Measurements from ENCODE around the gene TMED10. TPM values are rescaled to one million over a fixed set of nuclear protein-coding genes. Genes with fewer than 3 reads are reported as not detected.
"Not testable (repeated sequence)": the region's sequence is repeated elsewhere in the genome, so short reads cannot be mapped to it uniquely, and the experiment has no call there.

TMED10 gene
- total and polyA plus RNA-seq, 5 experiments from 2014 or later = 130 to 318 (median 219) TPM

DNA sequence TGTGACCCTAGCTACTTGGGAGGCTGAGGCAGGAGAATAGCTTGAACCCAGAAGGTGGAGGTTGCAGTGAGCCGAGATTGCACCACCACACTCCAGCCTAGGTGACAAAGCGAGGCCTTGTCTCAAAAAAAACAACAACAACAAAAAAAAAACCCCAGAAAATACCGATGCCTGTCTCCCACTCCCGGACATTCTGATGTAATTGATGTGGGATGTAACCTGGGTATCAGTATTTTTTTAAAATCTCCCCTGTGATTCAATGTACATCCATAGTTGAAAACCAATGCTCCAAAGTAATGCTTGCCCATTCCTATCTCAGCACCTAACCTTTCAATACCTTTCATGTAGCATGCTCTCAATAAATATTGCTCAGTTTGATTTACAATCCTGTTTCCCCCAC lies 11.7 kb upstream of the TMED10 start:
- Mint-ChIP-seq H3K9me3 (no peaks in the 10 kb centered on the region), H3K27me3 (peaks cover 0 to 3% (median 0%) of the 10 kb centered on the region in 5 donors), H3K4me1 (peaks cover 0 to 17% (median under 1%) of the 10 kb centered on the region in 4 donors), H3K36me3 (no peaks in the 10 kb centered on the region), H3K4me3 (no peak overlapping the region), H3K27ac (peak overlapping the region in 1 of 10 donors; percentile 72)
- POLR2A ChIA-PET = no interaction called here
- ATAC-seq (no peak), DNase-seq (no peak)

DNA sequence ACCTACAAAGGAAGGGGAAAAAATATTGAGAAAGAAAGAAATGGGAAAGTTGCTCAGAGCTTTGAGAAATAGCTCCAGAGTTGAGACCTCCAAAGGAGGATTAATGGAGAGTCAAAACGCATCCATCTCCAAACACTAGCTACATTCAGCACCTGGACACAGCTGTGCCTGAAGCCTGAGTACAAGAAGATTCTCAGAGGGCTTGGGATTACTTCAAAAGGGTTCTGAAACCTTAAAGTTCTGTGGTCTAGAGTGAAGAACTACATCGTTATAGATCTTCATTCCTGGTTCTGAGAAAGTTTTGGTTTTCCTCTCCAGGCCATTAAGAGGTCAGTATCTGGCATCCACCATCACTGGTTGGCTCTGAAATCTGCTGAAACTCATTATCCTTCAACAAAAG lies 10.5 kb upstream of the TMED10 start:
- H3K36me3 Mint-ChIP-seq = no peaks in the 10 kb centered on the region
- POLR2A ChIA-PET = no interaction called here

DNA sequence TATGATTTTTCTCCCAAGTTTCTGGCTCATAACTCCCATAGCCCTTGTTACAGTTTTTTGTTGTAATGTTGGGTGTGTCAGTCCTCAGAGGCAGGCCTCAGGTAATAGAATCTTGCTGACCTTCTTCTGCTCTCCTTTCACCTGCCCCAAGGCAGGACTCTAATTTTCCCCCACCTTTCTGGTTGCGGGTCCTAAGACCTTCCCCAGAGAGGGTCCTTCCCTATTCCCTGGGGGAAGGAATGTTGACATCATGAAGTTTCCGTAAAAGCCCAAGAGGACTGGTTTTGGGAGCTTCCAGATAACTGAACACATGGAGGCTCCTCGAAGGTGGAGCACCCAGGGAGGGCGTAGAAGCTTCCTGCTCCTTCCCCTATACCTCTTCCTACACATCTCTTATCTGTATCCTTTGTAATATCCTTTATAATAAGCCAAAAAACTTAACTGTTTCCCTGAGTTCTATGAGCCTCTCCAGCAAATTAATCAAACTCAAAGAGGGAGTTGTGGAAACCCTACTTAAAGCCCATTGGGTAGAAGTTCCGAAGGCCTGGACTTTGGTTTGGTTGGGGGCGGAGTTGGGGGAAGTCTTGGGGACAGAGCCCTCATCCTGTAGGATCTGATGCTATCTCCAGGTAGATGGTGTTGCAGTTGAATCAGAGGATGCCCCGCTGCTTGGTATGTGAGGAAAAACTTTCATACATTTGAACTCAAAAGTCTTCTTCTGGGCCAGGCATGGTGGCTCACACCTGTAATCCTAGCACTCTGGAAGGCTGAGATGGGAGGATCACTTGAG lies 9.0 kb upstream of the TMED10 start:
- peaks cover 0 to 20% (median 3%) of the 10 kb centered on the region in 4 donors for H3K4me1 Mint-ChIP-seq
- DNase-seq (no peak), ATAC-seq (no peak)
- POLR2A ChIA-PET = interaction anchor here (0.7 to 1.1 kb wide), 2 partner anchors 43 to 45 kb away, joined by 3 to 4 read pairs; no protein-coding TSS in a partner anchor
- no peaks in the 10 kb centered on the region for H3K9me3 Mint-ChIP-seq
- peaks cover 0 to 3% (median 0%) of the 10 kb centered on the region in 5 donors for H3K27me3 Mint-ChIP-seq
- no peaks in the 10 kb centered on the region for H3K36me3 Mint-ChIP-seq
- H3K27ac Mint-ChIP-seq = no peak overlapping the region
- H3K4me3 Mint-ChIP-seq = no peak overlapping the region

More for the DNA sequence above, 10.5 kb upstream of the TMED10 start:
- peaks cover 0 to 3% (median 0%) of the 10 kb centered on the region in 5 donors for H3K27me3 Mint-ChIP-seq
- H3K27ac Mint-ChIP-seq = peak overlapping the region in 2 of 10 donors; percentile 28 to 53
- no peak for ATAC-seq
- no peaks in the 10 kb centered on the region for H3K9me3 Mint-ChIP-seq
- no peak overlapping the region for H3K4me3 Mint-ChIP-seq
- DNase-seq = no peak
- H3K4me1 Mint-ChIP-seq = peaks cover 0 to 20% (median 3%) of the 10 kb centered on the region in 4 donors

DNA sequence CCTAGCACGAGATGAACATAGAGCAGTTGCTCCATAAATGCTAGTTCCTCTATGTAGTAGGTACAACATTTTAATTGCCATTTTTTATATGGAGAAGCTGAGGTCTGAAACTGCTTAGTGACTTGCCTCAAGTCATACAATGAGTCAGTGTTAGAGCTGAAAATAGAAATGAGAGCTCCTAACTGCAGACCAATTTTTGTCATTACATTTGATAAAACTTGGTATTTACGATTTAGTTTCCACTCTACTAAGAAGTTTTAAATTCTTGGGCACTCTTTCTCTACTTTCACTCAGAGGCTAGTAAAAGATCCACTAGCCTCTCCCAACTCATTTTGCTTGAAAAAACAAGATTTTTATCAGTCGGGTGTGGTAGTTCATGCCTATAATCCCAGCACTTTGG lies 8.1 kb upstream of the TMED10 start:
- no peak for DNase-seq
- Mint-ChIP-seq H3K9me3 (no peaks in the 10 kb centered on the region), H3K36me3 (no peaks in the 10 kb centered on the region), H3K4me1 (peaks cover 0 to 20% (median 3%) of the 10 kb centered on the region in 4 donors), H3K27me3 (peaks cover 0 to 3% (median 0%) of the 10 kb centered on the region in 5 donors), H3K27ac (no peak overlapping the region), H3K4me3 (no peak overlapping the region)
- ATAC-seq = no peak
- POLR2A ChIA-PET = no interaction called here

DNA sequence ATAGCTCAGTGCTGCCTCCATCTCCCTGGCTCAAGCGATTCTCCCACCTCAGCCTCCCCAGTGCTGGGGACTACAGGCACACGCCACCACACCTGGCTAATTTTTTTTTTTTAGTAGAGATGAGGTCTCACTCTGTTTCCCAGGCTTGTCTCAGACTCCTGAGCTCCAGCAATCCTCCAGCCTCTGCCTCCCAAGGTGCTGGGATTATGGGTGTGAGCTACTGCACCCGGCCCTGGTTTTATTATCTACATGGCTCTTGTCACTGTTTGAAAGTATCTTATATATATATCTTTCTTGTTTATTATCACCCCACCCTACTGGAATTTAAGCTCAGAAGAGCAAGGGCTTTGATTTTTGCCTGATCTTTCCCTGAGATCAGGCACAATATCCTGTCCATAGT lies 7.6 kb upstream of the TMED10 start:
- H3K9me3 Mint-ChIP-seq = no peaks in the 10 kb centered on the region
- peaks cover 0 to 3% (median 0%) of the 10 kb centered on the region in 5 donors for H3K27me3 Mint-ChIP-seq
- H3K27ac Mint-ChIP-seq = no peak overlapping the region
- POLR2A ChIA-PET = no interaction called here
- no peak for DNase-seq
- H3K4me3 Mint-ChIP-seq = no peak overlapping the region
- no peaks in the 10 kb centered on the region for H3K36me3 Mint-ChIP-seq
- H3K4me1 Mint-ChIP-seq = peaks cover 0 to 17% (median 3%) of the 10 kb centered on the region in 4 donors
- ATAC-seq = no peak

DNA sequence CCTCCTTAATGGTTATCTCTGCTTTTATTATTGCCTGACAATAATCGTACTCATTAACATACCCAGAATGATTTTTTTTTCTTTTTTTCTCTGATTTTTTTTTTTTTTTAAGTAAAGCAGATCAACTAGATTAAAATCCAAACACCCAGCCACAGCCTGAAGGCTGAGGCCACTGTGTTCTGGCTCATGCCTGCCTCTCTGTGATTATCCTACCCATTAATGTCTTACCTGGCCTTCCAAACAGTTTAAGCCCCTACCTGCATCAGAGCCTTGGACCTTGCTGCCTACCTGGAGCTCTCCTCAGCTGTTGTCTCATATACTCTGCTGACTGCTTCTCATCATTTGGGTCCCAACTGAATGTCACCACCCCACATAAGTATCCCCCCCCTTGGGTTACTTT lies 6.8 kb upstream of the TMED10 start:
- no peak overlapping the region for H3K27ac Mint-ChIP-seq
- H3K4me1 Mint-ChIP-seq = peaks cover 0 to 9% (median 3%) of the 10 kb centered on the region in 4 donors
- H3K27me3 Mint-ChIP-seq = peaks cover 0 to under 1% (median 0%) of the 10 kb centered on the region in 5 donors
- no peak for ATAC-seq
- H3K9me3 Mint-ChIP-seq = no peaks in the 10 kb centered on the region
- no peak for DNase-seq
- H3K36me3 Mint-ChIP-seq = no peaks in the 10 kb centered on the region
- POLR2A ChIA-PET = no interaction called here
- no peak overlapping the region for H3K4me3 Mint-ChIP-seq

DNA sequence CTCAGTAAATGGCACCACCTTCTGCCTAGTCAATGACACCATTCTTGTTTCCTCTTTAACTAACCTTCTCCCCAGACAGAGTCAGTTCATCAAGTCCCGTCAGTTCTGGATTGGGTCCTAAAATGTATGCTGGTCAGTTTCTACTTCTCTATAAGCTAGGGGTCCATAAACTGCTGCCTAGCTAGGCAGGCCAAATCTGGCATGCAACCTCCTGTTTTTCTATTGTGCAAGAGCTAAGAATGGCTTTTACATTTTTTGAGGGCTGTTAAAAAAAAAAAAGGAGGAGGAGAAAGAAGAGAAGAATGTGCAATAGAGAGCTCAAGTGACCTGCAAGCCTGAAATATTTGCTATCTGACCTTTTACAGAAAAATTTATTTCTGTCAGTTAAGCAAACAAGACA lies 6.4 kb upstream of the TMED10 start:
- peak overlapping the region in 2 of 10 donors; percentile 12 to 81 for H3K27ac Mint-ChIP-seq
- POLR2A ChIA-PET = no interaction called here
- no peak for DNase-seq
- H3K9me3 Mint-ChIP-seq = no peaks in the 10 kb centered on the region
- H3K27me3 Mint-ChIP-seq = no peaks in the 10 kb centered on the region
- H3K4me1 Mint-ChIP-seq = peaks cover 0 to 7% (median 3%) of the 10 kb centered on the region in 4 donors
- H3K36me3 Mint-ChIP-seq = no peaks in the 10 kb centered on the region
- ATAC-seq = no peak
- no peak overlapping the region for H3K4me3 Mint-ChIP-seq

DNA sequence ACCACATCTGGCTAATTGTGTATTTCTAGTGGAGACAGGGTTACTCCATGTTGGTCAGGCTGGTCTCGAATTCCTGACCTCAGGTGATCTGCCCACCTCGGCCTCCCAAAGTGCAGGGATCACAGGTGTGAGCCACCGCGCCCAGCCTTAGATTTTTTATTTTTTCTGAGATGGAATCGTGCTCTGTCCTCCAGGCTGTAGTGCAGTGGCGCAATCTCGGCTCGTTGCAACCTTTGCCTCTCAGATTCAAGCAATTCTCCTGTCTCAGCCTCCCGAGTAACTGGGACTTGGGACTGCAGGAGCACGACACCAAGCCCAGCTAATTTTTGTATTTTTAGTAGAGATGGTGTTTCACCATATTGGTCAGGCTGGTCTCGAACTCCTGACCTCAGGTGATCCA lies 5.8 kb upstream of the TMED10 start:
- H3K4me3 Mint-ChIP-seq, H3K9me3 Mint-ChIP-seq, H3K27ac Mint-ChIP-seq, H3K36me3 Mint-ChIP-seq, POLR2A ChIA-PET, ATAC-seq, H3K27me3 Mint-ChIP-seq, DNase-seq: not testable (repeated sequence)
- H3K4me1 Mint-ChIP-seq = peaks cover 3 to 10% (median 5%) of the 10 kb centered on the region in 4 donors

DNA sequence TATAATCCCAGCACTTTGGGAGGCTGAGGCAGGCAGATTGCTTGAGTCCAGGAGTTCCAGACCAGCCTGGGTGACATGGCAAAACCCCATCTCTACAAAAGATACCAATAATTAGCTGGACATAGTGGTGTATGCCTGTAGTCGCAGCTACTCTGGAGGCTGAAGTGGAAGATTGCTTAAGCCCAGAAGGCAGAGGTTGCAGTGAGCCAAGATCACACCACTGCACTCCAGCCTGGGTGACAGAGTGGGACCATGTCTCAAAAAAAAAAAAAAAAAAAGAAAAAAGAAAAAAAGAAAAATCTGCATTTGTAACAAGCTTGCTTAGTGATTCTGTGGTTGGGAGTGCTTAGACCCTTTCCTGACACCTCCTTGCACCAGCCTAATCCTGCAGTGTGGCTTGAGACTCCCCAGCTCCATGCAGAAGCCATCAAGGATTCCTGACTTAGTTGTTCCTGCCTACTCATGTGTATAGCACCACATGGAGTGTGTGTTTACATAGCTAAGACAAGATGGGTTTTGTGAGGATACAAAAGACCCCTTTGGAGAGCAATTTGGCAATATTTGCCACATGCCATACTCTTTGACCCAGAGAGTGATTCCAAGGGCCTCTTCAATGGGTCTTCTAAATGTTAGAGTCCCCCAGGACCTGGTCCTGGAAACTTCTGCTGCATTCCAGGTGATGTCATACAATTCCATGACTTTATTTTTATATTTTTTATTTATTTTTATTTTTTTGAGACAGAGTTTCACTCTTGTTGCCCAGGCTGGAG lies 5.1 kb upstream of the TMED10 start:
- Mint-ChIP-seq H3K27ac (peak overlapping the region in 1 of 10 donors; percentile 15), H3K27me3 (no peaks in the 10 kb centered on the region), H3K4me1 (peaks cover 6 to 10% (median 8%) of the 10 kb centered on the region in 4 donors), H3K4me3 (no peak overlapping the region), H3K36me3 (no peaks in the 10 kb centered on the region), H3K9me3 (no peaks in the 10 kb centered on the region)
- no peak for ATAC-seq
- POLR2A ChIA-PET = no interaction called here
- no peak for DNase-seq

DNA sequence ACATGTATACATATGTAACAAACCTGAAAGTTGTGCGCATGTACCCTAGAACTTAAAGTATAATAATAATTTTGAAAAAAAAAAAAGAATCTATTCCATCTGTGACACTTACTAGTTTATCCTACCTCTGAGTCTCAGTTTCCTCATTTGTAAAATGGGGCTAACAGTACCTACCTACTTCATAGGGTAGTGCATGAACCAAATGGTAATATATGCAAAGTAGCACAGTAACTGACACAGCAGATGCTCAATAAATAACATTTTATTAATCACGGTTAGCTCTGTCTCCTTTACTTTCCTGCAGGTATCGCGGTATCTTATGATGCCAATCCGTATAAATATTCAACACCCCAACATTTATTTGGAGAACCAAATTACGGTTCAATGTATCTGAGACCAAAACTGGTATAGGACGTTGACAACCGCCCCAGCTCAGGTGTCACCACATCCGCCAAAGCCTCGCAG lies 703 bp downstream of the TMED10 start:
- H3K9me3 Mint-ChIP-seq = no peaks in the 10 kb centered on the region
- POLR2A ChIA-PET = interaction anchor here (0.6 to 2.0 kb wide), 13 partner anchors 23 to 485 kb away, joined by 3 to 16 read pairs (median 4); partner anchors contain the start of genes ERG28 and NEK9
- peaks cover 14 to 65% (median 53%) of the 10 kb centered on the region in 4 donors for H3K4me1 Mint-ChIP-seq
- H3K36me3 Mint-ChIP-seq = peaks cover 0 to 14% (median 0%) of the 10 kb centered on the region in 3 donors
- H3K27ac Mint-ChIP-seq = peak overlapping the region; percentile 94 to 99 (median 97)
- ATAC-seq (peak; percentile 4 to 8), DNase-seq (no peak)
- H3K4me3 Mint-ChIP-seq = peak overlapping the region; percentile 86 to 98 (median 93)
- H3K27me3 Mint-ChIP-seq = no peaks in the 10 kb centered on the region

DNA sequence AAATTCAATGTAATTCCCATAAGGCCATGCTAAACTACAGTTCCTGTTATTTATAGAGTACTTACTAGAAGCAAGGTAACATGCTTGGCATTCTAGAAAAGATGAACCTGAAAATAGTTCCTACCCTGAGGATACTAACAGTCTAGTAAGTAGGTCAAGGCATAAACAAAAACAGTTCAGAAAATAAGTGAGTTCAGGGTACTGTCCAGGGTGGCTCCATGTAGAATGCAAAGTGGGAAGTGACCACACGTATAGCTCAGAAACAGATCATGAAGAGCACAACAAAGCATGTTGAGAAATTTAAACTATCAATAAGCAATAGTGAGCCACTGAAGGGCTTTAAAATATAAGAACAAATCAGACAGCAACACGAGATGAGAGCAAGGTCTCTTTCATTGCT lies 2.3 kb downstream of the TMED10 start:
- peaks cover 0 to 16% (median 0%) of the 10 kb centered on the region in 3 donors for H3K36me3 Mint-ChIP-seq
- no peaks in the 10 kb centered on the region for H3K9me3 Mint-ChIP-seq
- DNase-seq (no peak), ATAC-seq (no peak)
- H3K4me1 Mint-ChIP-seq = peaks cover 19 to 79% (median 67%) of the 10 kb centered on the region in 4 donors
- POLR2A ChIA-PET = interaction anchor here (0.5 kb wide), 1 partner anchor 1716 kb away, joined by 7 read pairs; the partner anchor contains the start of gene NUMB
- H3K27me3 Mint-ChIP-seq = no peaks in the 10 kb centered on the region
- peak overlapping the region in 8 of 10 donors; percentile 37 to 98 (median 73) for H3K4me3 Mint-ChIP-seq
- H3K27ac Mint-ChIP-seq = peak overlapping the region; percentile 81 to 99 (median 94)

DNA sequence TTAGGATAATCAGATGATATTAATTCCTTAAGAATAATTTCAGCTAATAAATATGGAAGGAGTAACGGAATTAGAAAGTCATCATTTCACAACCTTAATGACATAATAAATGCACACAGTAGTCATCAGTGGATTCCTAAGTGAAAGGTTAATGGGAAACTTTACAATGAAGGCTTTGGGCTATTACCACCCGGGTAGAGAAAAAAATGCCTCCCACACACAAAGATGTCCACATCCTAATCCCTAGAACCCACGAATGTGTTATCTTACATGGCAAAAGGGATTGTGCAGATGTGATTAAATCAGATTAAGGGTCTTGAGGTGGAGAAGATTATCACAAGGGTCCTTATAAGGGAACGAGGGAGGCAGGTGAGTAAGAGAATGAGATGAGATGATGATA lies 5.6 kb downstream of the TMED10 start:
- peak overlapping the region in 4 of 10 donors; percentile 5 to 40 (median 22) for H3K4me3 Mint-ChIP-seq
- peaks cover 31 to 94% (median 88%) of the 10 kb centered on the region in 4 donors for H3K4me1 Mint-ChIP-seq
- POLR2A ChIA-PET = no interaction called here
- peak overlapping the region in 5 of 10 donors; percentile 2 to 75 (median 67) for H3K27ac Mint-ChIP-seq
- ATAC-seq (no peak), DNase-seq (no peak)
- H3K36me3 Mint-ChIP-seq = peaks cover 0 to 23% (median 0%) of the 10 kb centered on the region in 3 donors
- H3K9me3 Mint-ChIP-seq = no peaks in the 10 kb centered on the region
- no peaks in the 10 kb centered on the region for H3K27me3 Mint-ChIP-seq
